GM19238 (cell line): ENCODE data around the gene SRRM2.

Source experiments
- DNase-seq: peaks from one replicate; pipeline ENCODE4 v3.0.0; 2011; ENCODE audit warnings: low spot score; ENCODE audit not compliant: insufficient read length

The SRRM2 gene

GRCh38 chr16:2739625-2740430 is 12.6 kb upstream of the SRRM2 start:
- DNase-seq = no peak

- DNase-seq = no peak
Observed at GRCh38 chr16:2740476-2740875, 12.0 kb upstream of the SRRM2 start.

DNA sequence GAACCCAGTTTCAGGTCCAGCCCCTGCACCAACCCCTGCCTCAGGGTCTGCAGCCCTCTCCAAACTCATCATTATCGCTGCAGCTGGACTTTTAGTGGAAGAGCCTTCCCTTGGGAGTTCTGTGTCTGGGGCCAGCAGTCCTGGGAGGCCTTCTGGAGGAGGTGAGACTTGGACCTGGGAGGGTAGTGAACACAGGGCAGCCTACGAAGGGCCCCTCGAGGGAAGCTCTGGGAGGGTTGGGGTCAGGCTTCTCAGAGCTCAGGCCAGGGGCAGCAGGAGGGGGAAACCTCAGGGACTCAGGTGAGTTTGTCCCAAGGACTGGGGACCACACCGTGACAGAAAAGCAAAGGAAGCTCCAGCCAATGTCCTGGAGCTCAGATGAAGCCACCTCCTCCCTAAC is 11.3 kb upstream of the SRRM2 start:
- DNase-seq = no peak

DNA sequence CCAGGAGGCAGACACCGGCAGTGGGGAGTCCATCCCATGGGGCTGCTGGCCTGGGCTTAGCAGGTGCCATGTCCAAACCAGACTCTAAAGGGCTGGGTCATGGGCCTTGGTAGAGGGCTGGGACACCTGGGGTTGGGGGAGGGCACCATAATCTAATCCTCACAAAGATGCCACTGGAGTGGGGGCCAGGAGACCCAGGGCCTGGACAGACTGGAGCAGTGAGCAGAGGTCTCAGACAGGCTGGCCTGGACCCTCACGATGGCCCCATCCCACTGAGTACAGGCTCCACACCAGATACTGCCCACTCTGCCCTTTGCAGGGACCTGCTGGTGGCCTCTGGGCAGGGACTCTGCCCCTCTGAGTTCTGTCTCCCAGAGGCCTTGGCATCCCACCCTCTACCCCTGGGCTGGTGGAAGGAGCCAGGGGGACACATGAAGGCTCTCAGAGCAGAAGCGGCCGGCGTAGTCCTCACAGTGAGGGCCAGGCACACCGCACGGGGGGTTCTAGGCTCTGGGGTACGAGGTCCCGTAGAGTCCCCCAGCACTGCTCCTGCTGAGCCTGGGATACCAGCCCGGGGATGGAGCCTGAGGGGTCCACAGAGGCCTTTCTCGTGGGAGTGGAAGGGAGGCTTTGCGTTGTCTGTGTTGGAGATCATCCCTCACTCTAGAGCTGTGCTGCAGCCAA is 10.0 kb upstream of the SRRM2 start:
- no peak for DNase-seq

GRCh38 chr16:2743007-2743810 is 9.2 kb upstream of the SRRM2 start:
- DNase-seq = no peak

DNA sequence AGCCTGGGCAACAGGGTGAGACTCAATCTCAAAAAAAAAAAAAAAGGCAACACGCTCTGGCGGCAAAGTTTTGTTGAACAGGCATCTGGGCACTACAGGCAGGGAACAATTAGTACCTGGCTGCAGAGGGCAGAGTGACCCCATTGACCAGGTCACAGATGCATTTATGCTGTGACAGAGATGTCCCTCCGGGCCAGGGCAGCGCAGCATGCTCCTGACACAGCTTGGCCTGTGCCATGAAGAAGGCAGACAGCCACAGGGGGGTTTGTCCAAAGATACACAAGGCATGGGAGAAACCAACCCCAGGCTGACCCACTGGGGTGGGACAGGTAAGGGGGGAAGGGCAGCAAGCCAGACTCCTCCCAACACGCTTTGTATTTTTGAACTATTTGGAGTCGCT is 7.7 kb upstream of the SRRM2 start:
- DNase-seq = no peak

- DNase-seq = no peak
Observed at GRCh38 chr16:2745116-2745890, 7.1 kb upstream of the SRRM2 start.

- DNase-seq = no peak
Observed at GRCh38 chr16:2745961-2746360, 6.5 kb upstream of the SRRM2 start.

DNA sequence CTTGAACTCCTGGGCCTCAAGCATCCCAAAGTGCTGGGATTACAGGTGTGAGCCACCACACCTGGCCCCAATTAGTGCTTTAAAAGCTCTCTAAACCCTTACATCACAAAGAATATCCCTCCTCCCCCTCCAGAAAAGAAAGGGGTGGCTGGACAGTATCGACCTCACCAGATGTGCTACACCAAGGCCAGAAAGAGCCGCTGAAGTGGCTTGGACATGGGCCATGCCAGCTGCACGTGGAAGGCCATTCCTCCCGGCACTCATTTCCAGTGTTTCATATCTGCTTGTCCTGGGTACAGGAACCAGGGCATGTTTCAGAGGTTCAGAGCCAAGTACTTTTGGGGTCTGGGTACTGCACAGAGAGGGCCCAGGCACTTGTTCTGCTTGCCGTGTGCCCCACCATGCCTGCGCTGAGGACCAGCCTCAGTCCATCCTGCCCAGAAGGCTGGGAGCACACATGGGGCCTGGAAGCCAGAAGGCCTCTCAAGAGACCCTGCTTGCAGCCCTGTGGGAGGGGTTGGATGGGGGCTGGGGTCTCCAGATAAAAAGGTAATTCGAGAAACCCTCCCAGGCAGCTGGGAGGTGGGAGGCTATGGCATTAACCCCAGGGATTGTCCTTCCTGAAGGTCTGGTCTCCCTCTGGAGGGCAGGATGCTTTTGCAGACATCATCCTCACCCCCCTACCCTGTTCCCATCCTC is 3.5 kb upstream of the SRRM2 start:
- no peak for DNase-seq

GRCh38 chr16:2749476-2749875 is 3.0 kb upstream of the SRRM2 start:
- DNase-seq = no peak

GRCh38 chr16:2749936-2750335 is 2.5 kb upstream of the SRRM2 start:
- no peak for DNase-seq

DNA sequence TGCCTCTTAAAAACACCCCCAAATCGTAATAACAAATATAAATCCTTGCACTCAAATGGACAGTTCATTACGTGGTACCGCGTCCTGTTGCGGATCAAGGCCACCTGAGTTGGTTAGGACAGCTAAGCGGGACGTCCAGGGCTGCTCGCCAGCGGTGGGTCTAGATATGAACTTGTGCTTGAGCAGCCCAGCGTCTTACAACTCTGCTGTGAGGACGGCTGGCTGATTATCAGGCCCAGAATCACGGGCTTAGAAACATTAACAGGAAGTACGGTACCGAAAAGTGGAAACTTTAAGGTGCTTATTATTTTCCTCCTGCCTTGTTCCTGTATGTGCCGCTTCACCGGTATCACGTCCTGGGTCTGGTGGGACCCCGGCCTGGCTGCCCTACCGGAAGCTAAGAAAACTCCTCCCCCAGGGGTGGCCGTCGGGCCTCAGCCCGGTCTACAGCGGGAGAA is 832 bp upstream of the SRRM2 start:
- peak; percentile 84 for DNase-seq

- DNase-seq = peak; percentile 86
Observed at GRCh38 chr16:2752850-2753732, 653 bp downstream of the SRRM2 start.

DNA sequence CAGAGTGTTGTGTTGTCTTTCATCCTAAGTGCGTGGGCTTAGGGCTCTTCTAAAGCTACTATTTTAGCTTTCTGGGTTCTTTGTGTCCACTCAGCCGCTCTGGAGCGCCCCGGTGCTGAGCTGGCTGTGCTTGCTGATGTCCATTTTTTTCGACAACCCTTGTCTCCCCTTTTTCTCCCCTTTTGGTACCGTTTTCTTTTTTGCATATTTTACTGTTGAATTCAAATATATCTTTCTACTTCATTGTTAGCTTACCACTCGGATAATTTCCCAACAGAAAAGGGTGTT is 1.2 kb downstream of the SRRM2 start:
- no peak for DNase-seq

DNA sequence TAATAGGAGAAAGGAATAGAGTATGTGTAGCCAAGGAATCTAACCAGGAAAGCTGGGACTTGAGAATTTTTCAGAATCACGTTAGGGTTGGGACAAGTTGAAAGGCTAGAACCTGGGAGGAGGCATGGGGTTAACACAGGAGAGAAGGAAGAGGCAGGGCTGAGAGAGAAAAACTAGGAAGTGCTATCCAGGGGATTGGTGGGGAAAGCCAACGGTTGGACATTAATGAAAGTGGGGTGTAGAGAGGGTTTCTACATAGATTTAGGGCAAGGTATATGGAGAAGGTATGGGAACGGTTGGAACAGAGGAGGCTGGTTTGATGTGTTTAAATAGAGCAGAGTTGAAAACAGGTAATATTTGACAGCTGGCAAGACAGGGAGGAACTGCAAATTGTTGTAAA is 2.7 kb downstream of the SRRM2 start:
- no peak for DNase-seq

GRCh38 chr16:2756288-2757015 is 4.0 kb downstream of the SRRM2 start:
- no peak for DNase-seq

GRCh38 chr16:2757344-2757743 is 4.9 kb downstream of the SRRM2 start:
- no peak for DNase-seq

DNA sequence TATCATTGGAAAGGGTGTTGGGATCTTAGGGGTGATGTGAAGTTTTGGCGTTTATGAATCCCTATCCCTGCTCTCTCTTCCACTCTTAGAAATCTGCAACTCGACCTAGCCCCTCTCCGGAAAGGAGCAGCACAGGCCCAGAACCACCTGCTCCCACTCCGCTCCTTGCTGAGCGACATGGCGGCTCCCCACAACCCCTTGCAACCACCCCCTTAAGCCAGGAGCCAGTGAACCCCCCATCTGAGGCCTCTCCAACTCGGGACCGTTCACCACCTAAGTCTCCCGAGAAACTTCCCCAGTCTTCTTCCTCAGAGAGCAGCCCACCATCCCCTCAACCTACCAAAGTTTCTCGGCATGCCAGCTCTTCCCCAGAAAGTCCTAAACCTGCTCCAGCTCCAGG is 9.0 kb downstream of the SRRM2 start:
- DNase-seq = no peak

- DNase-seq = no peak
Observed at GRCh38 chr16:2761886-2762583, 9.6 kb downstream of the SRRM2 start.
